ENCODE results near the gene RIPK1.

- no peak for TF ChIP-seq ZFP30 (CRISPR knock-in tag; IDR thresholded peaks at IDR 0.05)
- no peak for TF ChIP-seq ARNTL (CRISPR knock-in tag; IDR thresholded peaks at IDR 0.05; ENCODE audit: borderline replicate concordance, low read depth)
- no peak for TF ChIP-seq OSR1 (CRISPR knock-in tag; IDR thresholded peaks at IDR 0.05)
- TF ChIP-seq CSDC2 (CRISPR knock-in tag; IDR thresholded peaks at IDR 0.05) = no peak
- TF ChIP-seq RARB (CRISPR knock-in tag; IDR thresholded peaks at IDR 0.05) = no peak
- TF ChIP-seq ZNF565 (CRISPR knock-in tag; conservative IDR thresholded peaks at IDR 0.05; ENCODE audit: low read depth) = no peak
- no peak for TF ChIP-seq TOX (CRISPR knock-in tag; IDR thresholded peaks at IDR 0.05; ENCODE audit: borderline replicate concordance)
- TF ChIP-seq ZFP3 (CRISPR knock-in tag; IDR thresholded peaks at IDR 0.05) = no peak
- no peak for TF ChIP-seq ZC3H10 (CRISPR knock-in tag; IDR thresholded peaks at IDR 0.05)
- no peak for TF ChIP-seq POU6F1 (CRISPR knock-in tag; IDR thresholded peaks at IDR 0.05; ENCODE audit: borderline replicate concordance, low read depth)
- TF ChIP-seq BACH2 (CRISPR knock-in tag; IDR thresholded peaks at IDR 0.05; ENCODE audit: borderline replicate concordance) = no peak
Measured at GRCh38 chr6:3102875-3103274, 34.6 kb downstream of the RIPK1 start.
